Stimulated activated CD8-positive, alpha-beta memory T cell treated with anti-CD3 and anti-CD28 coated beads, Interleukin-4, amount 100 ng/mL, for 4 hours (primary cell): Measurements from ENCODE around the gene OR52E1.
"Not testable (repeated sequence)": the region's sequence is repeated elsewhere in the genome, so short reads cannot be mapped to it uniquely, and the experiment has no call there.

Experiments
- DNase-seq, 2 donors: peaks; one replicate each; pipeline ENCODE4 v3.0.0-alpha.2; 2020; ENCODE audit warnings: low read depth in 2 of 2, low spot score in 1 of 2

OR52E1 gene

GRCh38 chr11:5069272-5069671 is at the start of gene OR52E1:
TSS of gene OR52E1 (plus strand) at chr11:5069572.
- DNase-seq, result no peak

- no peak for DNase-seq
These were observed 47.4 kb upstream of the OR52E1 start for GRCh38 chr11:5021996-5022395.

GRCh38 chr11:5036669-5037068 is 32.7 kb upstream of the OR52E1 start:
- no peak for DNase-seq

GRCh38 chr11:5037926-5038325 is 31.4 kb upstream of the OR52E1 start:
- no peak for DNase-seq

DNA sequence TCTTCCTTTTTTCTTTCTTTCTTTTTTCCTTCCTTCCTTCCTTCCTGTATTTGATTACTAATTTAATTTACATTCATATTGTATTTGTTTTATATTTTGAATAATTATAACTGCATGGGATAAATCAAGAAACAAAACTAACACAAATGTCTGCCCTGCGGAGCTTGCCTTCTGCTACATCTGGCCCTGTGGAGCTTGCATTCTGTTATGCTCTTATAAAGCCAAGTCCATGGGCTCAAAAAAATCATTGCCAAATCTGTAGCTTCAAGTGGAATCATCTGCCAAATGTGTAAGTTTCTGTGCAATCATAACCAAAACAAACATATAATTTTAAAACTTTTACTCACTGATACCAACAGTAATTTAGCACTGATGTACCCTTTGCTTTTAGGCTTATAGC is 31.0 kb upstream of the OR52E1 start:
- no peak for DNase-seq

GRCh38 chr11:5040876-5041275 is 28.5 kb upstream of the OR52E1 start:
- no peak for DNase-seq

DNA sequence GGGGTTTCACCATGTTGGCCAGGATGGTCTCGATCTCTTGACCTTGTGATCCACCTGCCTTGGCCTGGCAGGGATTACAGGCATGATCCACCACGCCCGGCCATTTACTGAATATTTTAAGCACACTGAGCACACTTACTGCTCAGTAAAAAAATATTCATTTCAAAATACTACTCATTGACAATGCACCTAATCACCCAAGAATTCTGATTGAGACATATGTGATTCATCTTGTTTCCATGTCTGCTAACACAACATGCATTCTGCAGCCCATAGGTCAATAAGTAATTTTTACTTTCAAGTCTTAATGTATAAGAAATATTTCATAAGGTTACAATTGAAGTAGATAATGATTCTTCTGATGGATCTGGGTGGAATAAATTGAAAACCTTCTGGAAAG is 27.3 kb upstream of the OR52E1 start:
- no peak for DNase-seq

DNA sequence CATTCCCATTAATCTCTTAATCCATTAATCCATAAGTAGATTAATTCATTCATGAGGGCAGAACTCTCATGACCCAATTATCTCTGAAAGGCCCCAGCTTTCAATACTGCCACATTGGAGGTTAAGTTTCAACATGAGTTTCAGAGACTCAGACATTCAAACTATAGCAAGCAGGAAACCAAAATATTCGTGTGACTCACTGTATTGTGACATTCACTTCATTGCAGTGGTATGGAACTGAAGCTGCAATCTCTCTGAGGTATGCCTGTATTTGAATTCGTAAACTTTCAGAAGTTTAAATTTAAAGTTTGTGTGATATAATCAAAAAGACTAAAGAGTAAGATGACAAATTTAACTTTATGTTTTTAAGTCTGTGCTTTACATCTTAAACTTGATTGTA is 26.0 kb upstream of the OR52E1 start:
- DNase-seq, result no peak

- DNase-seq, result no peak
These were observed 23.1 kb upstream of the OR52E1 start, which contains the start of gene OR52J3 for GRCh38 chr11:5046226-5046625. TSS of gene OR52J3 (plus strand) at chr11:5046526. CDS start at chr11:5046526, 0 bp downstream.

DNA sequence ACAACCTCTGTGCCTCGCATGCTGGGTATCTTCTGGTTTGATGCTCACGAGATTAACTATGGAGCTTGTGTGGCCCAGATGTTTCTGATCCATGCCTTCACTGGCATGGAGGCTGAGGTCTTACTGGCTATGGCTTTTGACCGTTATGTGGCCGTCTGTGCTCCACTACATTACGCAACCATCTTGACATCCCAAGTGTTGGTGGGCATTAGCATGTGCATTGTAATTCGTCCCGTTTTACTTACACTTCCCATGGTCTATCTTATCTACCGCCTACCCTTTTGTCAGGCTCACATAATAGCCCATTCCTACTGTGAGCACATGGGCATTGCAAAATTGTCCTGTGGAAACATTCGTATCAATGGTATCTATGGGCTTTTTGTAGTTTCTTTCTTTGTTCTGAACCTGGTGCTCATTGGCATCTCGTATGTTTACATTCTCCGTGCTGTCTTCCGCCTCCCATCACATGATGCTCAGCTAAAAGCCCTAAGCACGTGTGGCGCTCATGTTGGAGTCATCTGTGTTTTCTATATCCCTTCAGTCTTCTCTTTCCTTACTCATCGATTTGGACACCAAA is 22.5 kb upstream of the OR52E1 start:
- DNase-seq, result no peak

DNA sequence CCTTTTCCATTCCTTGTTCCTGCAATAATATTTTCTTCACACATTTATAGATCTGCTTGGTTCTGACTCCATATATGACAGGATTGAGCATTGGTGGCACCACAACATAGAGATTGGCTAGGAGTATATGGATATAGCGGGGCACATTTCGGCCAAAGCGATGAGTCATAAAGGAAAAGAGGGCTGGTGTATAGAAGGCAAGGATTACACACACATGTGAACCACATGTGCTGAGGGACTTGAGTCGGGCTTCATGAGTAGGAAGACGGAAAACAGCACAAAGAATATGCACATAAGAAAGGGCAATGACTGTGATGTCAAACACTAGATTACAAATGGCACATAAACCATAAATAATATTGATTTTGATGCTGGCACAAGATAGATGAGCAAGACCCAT is 10.7 kb upstream of the OR52E1 start:
- not testable (repeated sequence) for DNase-seq

DNA sequence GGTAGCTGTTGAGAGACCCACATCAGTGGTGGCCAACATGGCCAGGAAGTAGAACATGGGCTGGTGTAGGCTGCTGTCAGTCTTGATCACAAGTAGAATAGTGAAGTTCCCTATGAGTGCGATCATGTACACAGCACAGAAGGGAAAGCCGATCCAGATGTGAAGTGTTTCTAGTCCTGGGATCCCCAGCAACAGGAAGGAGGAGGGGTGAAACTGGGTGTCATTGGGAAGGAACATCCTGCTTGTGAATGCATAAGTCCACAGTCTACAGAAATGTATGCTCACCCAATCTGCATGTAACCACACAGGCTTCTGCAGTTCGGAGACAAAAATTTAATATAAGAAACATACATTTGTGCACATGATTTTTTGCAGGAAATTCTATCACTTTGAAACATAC is 10.0 kb upstream of the OR52E1 start, which contains the start of gene OR52E2:
TSS of gene OR52E2 (minus strand) at position 237 of the 400 bp plus-strand sequence. CDS start at position 237, 0 bp downstream.
- no peak for DNase-seq

DNA sequence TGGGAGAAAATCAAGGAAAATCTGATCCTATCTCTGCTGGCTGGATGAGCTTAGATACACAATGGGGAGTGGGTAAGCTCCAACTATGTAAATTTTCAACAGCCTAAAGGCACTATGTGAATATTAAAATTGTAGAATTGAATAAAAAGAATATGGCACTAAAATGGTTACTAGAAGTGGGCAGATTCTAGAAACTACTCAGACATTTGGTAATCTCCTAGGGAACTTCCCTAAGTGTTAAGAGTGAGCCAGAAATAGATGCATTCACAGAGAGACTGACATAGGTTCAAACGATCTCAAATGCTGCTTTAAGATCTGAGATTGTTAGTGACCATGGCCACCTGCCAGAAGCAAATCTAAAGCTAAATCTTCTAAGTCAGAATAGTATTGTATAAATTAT is 4.3 kb upstream of the OR52E1 start:
- DNase-seq, result no peak

GRCh38 chr11:5071799-5072198 is 2.4 kb downstream of the OR52E1 start:
- no peak for DNase-seq

- no peak for DNase-seq
These were observed 12.0 kb downstream of the OR52E1 start for GRCh38 chr11:5081405-5081804.

DNA sequence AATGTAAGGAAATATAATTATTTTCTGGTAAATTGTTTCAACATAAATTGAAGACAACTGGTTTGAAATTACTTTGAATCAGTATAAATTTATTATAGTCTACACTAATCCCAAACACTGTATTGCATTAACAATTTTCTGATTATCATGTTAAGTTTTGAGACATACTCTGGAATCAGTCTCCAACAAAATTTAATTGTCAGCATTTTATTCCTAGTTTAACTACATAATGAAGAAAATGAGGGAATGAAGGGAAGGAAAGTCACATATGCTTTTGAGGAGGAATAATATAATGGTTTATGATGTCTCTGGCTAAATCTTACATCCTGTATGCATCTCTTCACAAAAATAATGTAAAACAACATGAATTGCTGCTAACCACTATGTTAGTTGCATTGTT is 14.2 kb downstream of the OR52E1 start:
- no peak for DNase-seq

DNA sequence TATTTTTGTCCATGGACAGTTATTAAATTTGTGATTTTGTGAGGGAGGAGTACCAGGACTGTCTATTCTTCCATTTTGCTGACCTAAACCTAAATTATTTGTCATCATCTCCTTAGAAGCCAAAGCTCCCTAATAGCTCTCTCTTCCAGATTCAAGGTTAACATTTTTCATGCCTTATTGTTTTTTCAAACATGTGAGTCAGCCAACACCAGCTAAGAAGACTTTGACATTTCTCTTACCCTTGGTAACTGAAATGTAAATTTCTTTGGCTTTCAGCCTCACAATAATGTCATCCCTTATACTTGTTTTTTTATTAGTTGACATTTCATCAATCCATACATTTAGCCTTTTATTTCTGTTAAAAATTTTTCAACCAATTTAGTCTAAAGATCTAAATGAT is 19.2 kb downstream of the OR52E1 start:
- DNase-seq, result no peak

DNA sequence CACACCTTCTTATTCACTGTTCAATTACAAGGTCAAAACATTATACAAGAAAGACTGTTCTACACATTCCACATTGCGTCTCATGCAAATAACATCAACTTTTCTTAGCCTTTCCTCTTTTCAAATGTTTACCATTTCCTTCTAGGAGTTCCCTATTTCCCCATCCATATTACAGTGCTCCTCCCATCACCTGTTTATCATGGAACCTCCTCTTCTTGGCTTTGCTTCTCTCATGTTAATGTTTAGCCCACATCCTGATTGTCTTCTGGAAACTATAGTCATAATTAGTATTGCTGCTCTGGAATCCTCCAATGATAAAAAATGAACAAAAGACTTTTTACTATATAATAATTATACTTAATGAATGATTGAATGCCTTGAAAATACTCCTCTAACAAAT is 21.3 kb downstream of the OR52E1 start:
- no peak for DNase-seq

- DNase-seq, result no peak
These were observed 23.6 kb downstream of the OR52E1 start for GRCh38 chr11:5092821-5093585.

- DNase-seq, result no peak
These were observed 26.6 kb downstream of the OR52E1 start for GRCh38 chr11:5096011-5096410.

- no peak for DNase-seq
These were observed 32.9 kb downstream of the OR52E1 start for GRCh38 chr11:5102246-5102645.

DNA sequence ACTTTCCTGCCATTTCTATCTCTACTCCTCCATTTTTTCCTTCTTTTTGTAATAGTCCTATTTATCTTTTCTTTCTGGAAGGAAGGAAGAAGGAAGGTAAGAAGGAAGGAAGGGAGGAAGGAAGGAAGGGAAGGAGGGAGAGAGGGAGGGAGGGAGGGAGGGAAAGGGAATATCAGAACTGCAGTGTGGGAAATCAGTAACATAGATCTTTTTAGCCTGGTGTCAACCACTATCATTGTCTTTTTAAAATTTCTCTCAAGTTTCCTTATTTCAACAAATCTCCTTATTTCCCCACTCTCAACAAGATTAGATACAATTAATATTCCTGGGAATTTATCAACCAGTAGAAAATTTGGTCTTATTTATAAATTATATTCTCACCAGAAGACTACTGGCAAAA is 33.7 kb downstream of the OR52E1 start:
- no peak for DNase-seq

GRCh38 chr11:5107285-5107684 is 37.9 kb downstream of the OR52E1 start:
- no peak for DNase-seq
